ENCODE measurements around the gene HOXA11. TPM values are rescaled to one million over a fixed set of nuclear protein-coding genes. Genes with fewer than 3 reads are reported as not detected.

The HOXA11 gene
- total RNA-seq, 1 experiment from 2014 or later = 0.08 TPM

DNA sequence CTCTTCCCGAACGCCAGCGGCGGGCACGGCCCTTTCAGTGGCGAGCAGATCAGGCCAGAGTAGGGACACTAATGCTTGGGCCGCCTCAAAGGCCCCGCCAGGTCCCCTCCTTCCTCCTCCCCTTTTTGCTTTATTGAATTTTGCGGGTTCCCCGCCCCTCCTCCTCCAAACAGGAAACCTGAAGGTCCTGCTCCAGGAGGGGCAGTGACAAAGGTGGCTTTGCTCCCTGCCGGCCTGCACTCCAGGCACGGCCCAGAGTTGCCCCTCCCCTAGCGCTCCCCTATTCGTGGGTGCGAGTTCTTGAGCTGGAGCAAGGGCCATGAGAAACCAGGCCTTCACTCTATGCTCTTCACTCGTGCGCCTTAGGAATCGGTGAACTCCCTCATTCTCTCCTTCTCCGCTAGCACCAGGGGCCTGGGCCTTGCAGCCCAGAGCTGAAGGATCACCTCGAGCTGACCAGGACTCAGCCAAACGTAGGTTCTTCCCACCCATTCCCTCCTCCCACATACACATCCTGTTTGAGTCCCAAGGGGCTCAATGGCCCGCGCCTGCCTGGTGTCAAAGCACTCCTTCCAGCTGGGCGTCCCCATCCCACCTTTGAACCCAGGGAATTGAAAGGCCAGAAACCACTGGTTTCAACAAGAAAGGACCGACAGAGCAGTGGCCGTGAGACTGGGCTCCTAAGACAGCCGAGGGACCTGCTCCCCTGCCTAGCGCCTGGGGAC lies 36.8 kb downstream of the HOXA11 start:
- in situ Hi-C loops (cut with HindIII; ENCODE audit: low pct_unique_long_range_greater_than_20kb, low sequenced_read_pairs) = no loop called here
- DNase-seq (ENCODE audit: low read depth, low spot score) = no peak

DNA sequence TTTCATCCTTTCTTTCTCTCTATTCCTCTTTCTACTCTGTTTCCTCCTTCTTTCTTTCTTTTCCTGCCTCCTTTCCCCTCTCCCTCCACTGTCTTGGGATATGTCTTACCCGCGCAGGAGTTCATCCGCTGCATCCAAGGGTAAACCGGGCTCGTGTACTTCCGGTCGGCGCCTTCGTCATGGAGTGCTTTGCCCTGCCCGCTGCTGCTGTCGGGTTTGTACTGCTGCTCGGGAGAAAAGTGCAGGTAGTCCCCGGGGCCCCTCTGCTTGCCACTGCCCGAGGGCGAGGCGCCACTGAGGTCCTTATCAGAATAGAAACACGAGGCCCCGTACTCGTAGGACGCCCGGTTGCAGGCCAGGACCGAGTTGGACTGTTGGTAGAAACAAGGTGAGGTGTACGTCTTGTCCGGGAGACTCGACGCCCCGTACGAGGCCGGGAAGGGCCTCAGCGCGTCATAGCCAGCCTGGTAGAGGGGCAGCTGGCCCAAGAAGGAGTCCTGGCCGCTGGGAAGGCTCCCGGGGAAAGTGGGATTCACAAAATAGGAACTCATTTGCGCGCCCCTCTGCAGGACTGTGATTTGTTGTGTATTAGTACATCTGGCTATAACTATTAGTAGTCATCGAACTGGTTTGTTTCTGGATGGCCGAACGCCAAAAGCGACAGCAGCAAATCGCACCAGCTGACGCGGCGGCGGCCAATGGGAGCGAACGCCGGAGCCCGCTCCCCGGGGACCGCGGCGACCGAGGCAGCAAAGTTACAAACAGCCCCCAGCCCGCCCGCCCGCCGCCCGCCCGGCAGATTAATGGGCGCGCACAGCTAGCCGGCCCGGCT lies 37.6 kb downstream of the HOXA11 start, which contains the start of gene HOXA6:
Gene HOXA6, minus strand, starts transcription at position 576 of the 832 bp plus-strand sequence. Its CDS starts 25 bp downstream, at position 551.
- in situ Hi-C loops (cut with HindIII; ENCODE audit: low pct_unique_long_range_greater_than_20kb, low sequenced_read_pairs) = no loop called here

GRCh38 chr7:27146491-27147198 lies 38.4 kb downstream of the HOXA11 start:
- no peak for DNase-seq (ENCODE audit: low read depth, low spot score)
- in situ Hi-C loops (cut with HindIII; ENCODE audit: low pct_unique_long_range_greater_than_20kb, low sequenced_read_pairs) = no loop called here

More for the DNA sequence above, 37.6 kb downstream of the HOXA11 start, which contains the start of gene HOXA6:
- no peak for DNase-seq (ENCODE audit: low read depth, low spot score)

- DNase-seq (ENCODE audit: low read depth, low spot score) = no peak
- in situ Hi-C loops (cut with HindIII; ENCODE audit: low pct_unique_long_range_greater_than_20kb, low sequenced_read_pairs) = no loop called here
Observed at GRCh38 chr7:27145914-27146412, 39.1 kb downstream of the HOXA11 start.

DNA sequence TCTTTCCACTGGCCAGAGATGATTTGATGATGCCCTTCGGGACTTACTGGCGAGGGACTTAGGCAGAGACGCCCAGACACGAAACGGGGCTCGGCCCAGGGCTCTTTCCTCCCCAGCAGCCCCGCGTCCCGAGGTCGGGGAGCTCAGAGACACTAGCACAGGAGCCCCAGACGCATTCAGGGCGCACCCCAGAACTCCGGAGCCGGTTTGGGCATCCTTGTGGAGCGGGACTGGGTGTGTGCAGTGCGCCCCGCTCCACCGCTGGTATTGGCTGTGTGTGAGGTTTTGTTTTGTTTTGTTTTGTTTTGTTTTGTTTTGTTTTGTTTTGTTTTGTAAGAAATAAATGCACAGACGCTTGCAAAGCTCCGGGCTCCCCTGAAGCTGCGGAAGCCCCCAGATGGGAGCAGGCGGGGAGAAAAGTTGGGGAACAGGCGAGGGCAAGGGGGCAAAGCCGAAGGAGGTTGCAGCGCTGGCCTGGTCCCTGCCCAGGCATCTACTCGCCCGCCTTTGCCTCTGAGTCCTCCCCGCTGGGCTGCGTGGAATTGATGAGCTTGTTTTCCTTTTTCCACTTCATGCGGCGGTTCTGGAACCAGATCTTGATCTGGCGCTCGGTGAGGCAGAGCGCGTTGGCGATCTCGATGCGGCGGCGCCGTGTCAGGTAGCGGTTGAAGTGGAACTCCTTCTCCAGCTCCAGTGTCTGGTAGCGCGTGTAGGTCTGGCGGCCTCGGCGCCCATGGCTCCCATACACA lies 39.7 kb downstream of the HOXA11 start:
- in situ Hi-C loops (cut with HindIII; ENCODE audit: low pct_unique_long_range_greater_than_20kb, low sequenced_read_pairs) = no loop called here
- no peak for DNase-seq (ENCODE audit: low read depth, low spot score)

GRCh38 chr7:27144781-27145164 lies 40.3 kb downstream of the HOXA11 start:
- no peak for DNase-seq (ENCODE audit: low read depth, low spot score)
- in situ Hi-C loops (cut with HindIII; ENCODE audit: low pct_unique_long_range_greater_than_20kb, low sequenced_read_pairs) = no loop called here

GRCh38 chr7:27143950-27144780 lies 40.9 kb downstream of the HOXA11 start:
- DNase-seq (ENCODE audit: low read depth, low spot score) = no peak
- in situ Hi-C loops (cut with HindIII; ENCODE audit: low pct_unique_long_range_greater_than_20kb, low sequenced_read_pairs) = no loop called here

GRCh38 chr7:27143023-27143949 lies 41.7 kb downstream of the HOXA11 start, which contains the start of gene HOXA5:
HOXA5 (minus strand) TSS chr7:27143681; CDS start chr7:27143607, 74 bp downstream.
- in situ Hi-C loops (cut with HindIII; ENCODE audit: low pct_unique_long_range_greater_than_20kb, low sequenced_read_pairs) = no loop called here
- peak; percentile 98 for DNase-seq (ENCODE audit: low read depth, low spot score)

DNA sequence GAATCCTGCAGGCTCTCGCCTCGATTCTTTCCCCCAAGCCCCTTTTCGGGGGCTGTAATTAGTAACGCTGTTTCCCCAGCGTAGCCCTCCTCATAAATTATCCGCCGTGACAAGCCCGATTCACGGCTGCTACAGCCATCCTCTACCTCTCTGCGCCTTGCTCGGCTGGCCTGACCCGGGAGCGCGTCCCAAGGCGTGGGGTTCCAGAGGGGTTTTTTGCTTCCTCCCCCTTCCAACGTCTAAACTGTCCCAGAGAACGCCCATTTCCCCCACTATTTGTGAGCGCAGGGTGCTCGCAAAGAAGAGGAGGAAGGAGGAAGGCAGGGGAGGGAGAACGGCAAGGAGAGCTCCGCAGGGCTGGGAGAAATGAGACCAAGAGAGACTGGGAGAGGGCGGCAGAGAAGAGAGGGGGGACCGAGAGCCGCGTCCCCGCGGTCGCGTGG lies 42.4 kb downstream of the HOXA11 start:
- in situ Hi-C loops (cut with HindIII; ENCODE audit: low pct_unique_long_range_greater_than_20kb, low sequenced_read_pairs) = no loop called here
- DNase-seq (ENCODE audit: low read depth, low spot score) = no peak

- in situ Hi-C loops (cut with HindIII; ENCODE audit: low pct_unique_long_range_greater_than_20kb, low sequenced_read_pairs) = no loop called here
- no peak for DNase-seq (ENCODE audit: low read depth, low spot score)
Observed at GRCh38 chr7:27141923-27142579, 43.0 kb downstream of the HOXA11 start.

DNA sequence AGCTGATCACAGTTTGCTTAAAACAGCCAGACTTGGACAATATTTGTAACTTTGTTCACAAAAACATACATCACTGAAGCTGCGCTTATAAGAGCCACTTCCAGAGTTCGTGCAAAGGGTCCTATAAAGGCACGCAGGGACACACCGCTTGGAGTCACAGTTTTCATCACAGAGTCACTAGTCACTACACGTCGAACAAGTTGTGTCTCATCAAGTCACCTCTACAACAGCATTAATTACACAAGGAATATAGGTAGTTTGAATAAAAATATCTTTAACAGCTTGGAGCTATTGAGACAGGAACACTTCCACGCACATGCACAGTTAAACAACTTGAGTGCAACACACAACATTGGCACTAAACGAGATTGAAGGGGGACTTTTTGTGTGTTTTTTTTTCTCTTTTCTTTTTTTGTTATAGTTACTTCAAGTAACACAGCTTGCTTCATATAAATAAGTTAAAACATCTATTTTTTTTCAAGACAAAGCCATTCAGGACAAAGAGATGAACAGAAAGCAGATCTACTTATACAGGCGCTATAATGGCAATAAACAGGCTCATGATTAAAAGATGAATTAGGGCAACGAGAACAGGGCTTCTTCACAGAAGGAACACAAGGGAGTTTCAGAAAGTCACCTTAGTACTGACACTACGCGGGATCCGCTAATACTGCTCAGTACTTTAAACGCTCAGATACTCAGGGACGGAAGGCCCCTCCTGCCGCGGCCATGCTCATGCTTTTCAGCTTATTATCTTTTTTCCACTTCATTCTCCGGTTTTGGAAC lies 43.7 kb downstream of the HOXA11 start:
- DNase-seq (ENCODE audit: low read depth, low spot score) = no peak
- in situ Hi-C loops (cut with HindIII; ENCODE audit: low pct_unique_long_range_greater_than_20kb, low sequenced_read_pairs) = no loop called here

DNA sequence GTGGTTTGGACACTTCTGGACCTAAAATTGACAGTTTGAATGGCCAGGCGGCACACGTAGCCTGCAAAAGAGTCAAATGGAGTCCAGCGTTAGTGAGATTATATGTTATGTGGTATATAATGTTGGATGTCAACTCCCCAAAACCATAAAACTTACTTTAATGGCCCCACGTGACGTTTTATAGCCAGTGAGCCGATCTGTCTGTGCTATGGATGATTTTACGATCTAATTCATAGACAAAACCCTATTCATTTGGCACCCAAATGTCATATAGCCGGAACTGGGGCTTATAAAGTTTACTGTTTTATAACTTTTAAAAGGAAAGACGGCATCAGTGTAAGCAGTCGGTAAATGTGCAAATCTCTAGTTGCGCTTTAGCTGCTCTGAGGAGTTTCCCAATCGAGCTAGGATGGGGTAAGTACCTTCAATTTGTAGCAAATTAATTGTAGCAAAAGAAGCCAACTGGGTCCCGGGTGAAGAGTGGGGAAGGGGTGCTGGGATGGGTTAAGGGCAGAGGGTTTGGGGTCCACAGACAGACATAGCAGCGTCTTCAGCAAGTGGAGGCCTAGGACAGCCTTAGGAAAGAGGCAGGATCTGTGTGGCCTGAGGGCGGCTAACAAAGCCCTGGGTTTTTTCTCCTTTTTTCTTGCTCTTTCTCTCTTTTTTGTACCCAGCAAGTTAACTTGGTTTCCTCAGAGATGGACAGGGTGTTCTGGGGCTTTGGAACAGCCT lies 44.7 kb downstream of the HOXA11 start:
- DNase-seq (ENCODE audit: low read depth, low spot score) = no peak
- in situ Hi-C loops (cut with HindIII; ENCODE audit: low pct_unique_long_range_greater_than_20kb, low sequenced_read_pairs) = no loop called here

- DNase-seq (ENCODE audit: low read depth, low spot score) = no peak
Observed at GRCh38 chr7:27139334-27140125, 45.5 kb downstream of the HOXA11 start.

More at GRCh38 chr7:27139334-27140125, 45.5 kb downstream of the HOXA11 start:
- in situ Hi-C loops (cut with HindIII; ENCODE audit: low pct_unique_long_range_greater_than_20kb, low sequenced_read_pairs) = no loop called here
